AG09309 (cell line): ENCODE data around the gene ORC4.

Source experiments
- DNase-seq: peaks from one replicate; pipeline ENCODE4 v3.0.0-alpha.2; 2010; ENCODE audit warnings: low read depth
- H3K4me3 ChIP-seq: 2 replicates; pipeline ENCODE4 v1.5.1; 2011; ENCODE audit warnings: mild to moderate bottlenecking, low read depth, low read length, moderate library complexity; ENCODE audit not compliant: control insufficient read depth
- CTCF ChIP-seq: IDR thresholded peaks from 2 replicates; pipeline ENCODE4 v1.5.1; 2011; ENCODE audit warnings: mild to moderate bottlenecking, low read depth, low read length, inconsistent platforms; ENCODE audit not compliant: insufficient read depth, control insufficient read depth; ENCODE audit errors: missing control alignments

ORC4 gene

GRCh38 chr2:147989809-147990403 is 30.6 kb downstream of the ORC4 start:
- peak; percentile 31 for DNase-seq
- peak; percentile 64 for TF ChIP-seq CTCF
- no peak overlapping the region for H3K4me3 ChIP-seq

- no peak overlapping the region for H3K4me3 ChIP-seq
- no peak for DNase-seq
- no peak for TF ChIP-seq CTCF
These were observed 31.4 kb downstream of the ORC4 start for GRCh38 chr2:147989102-147989501.

- no peak for DNase-seq
- H3K4me3 ChIP-seq = no peak overlapping the region
- no peak for TF ChIP-seq CTCF
These were observed 39.5 kb downstream of the ORC4 start for GRCh38 chr2:147980940-147981528.

- DNase-seq = no peak
- H3K4me3 ChIP-seq = no peak overlapping the region
- TF ChIP-seq CTCF = no peak
These were observed 42.9 kb downstream of the ORC4 start for GRCh38 chr2:147977679-147978078.

GRCh38 chr2:147976102-147976501 is 44.4 kb downstream of the ORC4 start:
- no peak for TF ChIP-seq CTCF
- no peak overlapping the region for H3K4me3 ChIP-seq
- no peak for DNase-seq

GRCh38 chr2:147968571-147968970 is 52.0 kb downstream of the ORC4 start:
- DNase-seq = no peak
- no peak for TF ChIP-seq CTCF
- H3K4me3 ChIP-seq = no peak overlapping the region
